ENCODE results near the gene KCNN3.

- TF ChIP-seq EZH2 (IDR thresholded peaks at IDR 0.05; ENCODE audit: borderline replicate concordance, insufficient read depth, low read length, poor library complexity, severe bottlenecking) (no peak), CTCF (IDR thresholded peaks at IDR 0.05; ENCODE audit: poor library complexity, severe bottlenecking) (no peak), REST (IDR thresholded peaks at IDR 0.05; ENCODE audit: borderline replicate concordance) (no peak), MXI1 (conservative IDR thresholded peaks at IDR 0.05; ENCODE audit: poor library complexity, severe bottlenecking) (no peak), EP300 (conservative IDR thresholded peaks at IDR 0.05; ENCODE audit: poor library complexity, severe bottlenecking) (no peak), POLR2AphosphoS5 (IDR thresholded peaks at IDR 0.05) (no peak), RAD21 (conservative IDR thresholded peaks at IDR 0.05) (no peak), TAF1 (IDR thresholded peaks at IDR 0.05; ENCODE audit: low read depth) (no peak)
Measured at GRCh38 chr1:154832384-154832783, 37.7 kb downstream of the KCNN3 start.
